Measurements from ENCODE around the gene TBC1D8. TPM values are rescaled to one million over a fixed set of nuclear protein-coding genes. Genes with fewer than 3 reads are reported as not detected.

The TBC1D8 gene
- total and polyA plus RNA-seq, 2 of the 8 experiments (the other 6 are each of a cell fraction or from before 2014, with no cell fraction given): 20.8 to 21.8 TPM

DNA sequence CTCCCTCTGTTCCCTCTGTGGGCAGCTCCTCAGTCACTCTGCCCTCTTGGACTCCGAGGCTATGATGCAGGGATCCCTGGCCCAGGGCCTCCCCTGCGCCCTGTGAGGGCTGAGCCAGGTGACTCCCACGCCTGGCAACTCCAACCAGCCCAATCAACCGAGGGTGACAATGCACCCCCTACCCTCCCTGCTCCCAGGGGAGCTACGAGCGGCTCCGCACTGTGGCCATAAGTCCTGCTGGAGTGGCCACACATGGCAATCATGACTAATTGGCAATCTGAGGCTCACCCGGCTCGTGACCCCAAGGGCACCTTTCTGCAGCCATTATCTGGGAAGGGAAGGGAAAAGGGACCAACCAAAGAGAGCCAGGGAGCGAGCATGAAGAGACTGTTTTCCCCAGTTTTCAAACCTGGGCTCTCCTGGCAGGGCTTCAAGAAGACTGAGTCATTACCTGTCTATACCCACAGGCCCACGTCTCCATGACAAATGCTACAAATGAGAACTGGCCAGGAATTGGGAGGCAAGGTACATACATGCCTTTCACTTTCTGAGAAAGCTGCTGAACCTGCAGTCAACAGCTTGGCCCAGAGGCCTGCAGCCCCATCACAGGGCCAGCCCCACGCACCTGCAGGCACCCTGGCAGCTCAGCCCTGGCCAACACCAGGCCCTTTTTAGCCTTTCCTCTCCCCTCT, 104.0 kb downstream of the TBC1D8 start:
- Histone ChIP-seq H2BK12ac (ENCODE audit: low read depth, low read length) (no peak overlapping the region), H3K9ac (replicated peaks in 1 of 4; ENCODE audit: extremely low read depth in 1 of 4, low read depth in 3 of 4, low read length in 3 of 4) (no peak overlapping the region), H2AFZ (ENCODE audit: low read length) (no peak overlapping the region), H3K23ac (ENCODE audit: insufficient read length) (no peak overlapping the region), H3K79me2 (ENCODE audit: control insufficient read depth in 1 of 2, insufficient read depth in 2 of 2, low read length in 2 of 2) (no peaks in the 10 kb centered on the region), H3K4me1 (replicated peaks in 1 of 4; ENCODE audit: control insufficient read depth in 3 of 4, insufficient read depth in 4 of 4, low read length in 3 of 4) (peaks cover 0 to 7% (median 1%) of the 10 kb centered on the region in 4 experiments; a peak in 4 of 7 replicates), H3K4me2 (ENCODE audit: insufficient read depth in 1 of 2, low read depth in 2 of 2, low read length in 2 of 2) (no peak overlapping the region), H3K4me3 (ENCODE audit: extremely low read depth in 1 of 4, insufficient read depth in 2 of 4, low read depth in 3 of 4, low read length in 4 of 4) (no peak overlapping the region), H4K20me1 (replicated peaks in 1 of 2; ENCODE audit: control insufficient read depth in 1 of 2, insufficient read depth in 2 of 2, low read length in 2 of 2) (no peaks in the 10 kb centered on the region), H2AK5ac (ENCODE audit: low read depth, low read length) (no peak overlapping the region), H3K9me3 (ENCODE audit: insufficient read depth in 2 of 2, low read depth in 1 of 2, low read length in 1 of 2) (no peaks in the 10 kb centered on the region), H3K79me1 (ENCODE audit: low read depth, low read length) (no peaks in the 10 kb centered on the region), H3K56ac (replicated peaks; ENCODE audit: insufficient read length, low read depth, low read length) (no peak overlapping the region), H3K36me3 (ENCODE audit: control insufficient read depth in 2 of 4, insufficient read depth in 4 of 4, low read length in 3 of 4) (peaks cover 0 to 8% (median 3%) of the 10 kb centered on the region in 4 experiments; a peak in 3 of 8 replicates), H2BK5ac (ENCODE audit: low read depth, low read length) (no peak overlapping the region; the same call in 1 of the 2 replicates), H3K4ac (replicated peaks; ENCODE audit: insufficient read length, low read depth, low read length) (no peak overlapping the region), H3K23me2 (ENCODE audit: low read depth, low read length) (no peaks in the 10 kb centered on the region), H4K5ac (ENCODE audit: insufficient read length, low read depth, low read length) (no peak overlapping the region), H2BK20ac (ENCODE audit: low read length) (no peak overlapping the region), H3K27ac (ENCODE audit: low read depth, low read length) (no peak overlapping the region), H4K91ac (replicated peaks; ENCODE audit: insufficient read length, low read length) (no peak overlapping the region), H3K14ac (ENCODE audit: insufficient read length) (no peak overlapping the region), H4K8ac (ENCODE audit: extremely low read depth, insufficient read depth, low read length) (peak overlapping the region; percentile 41; the same call in 1 of the 2 replicates), H3K27me3 (replicated peaks in 1 of 4; ENCODE audit: control insufficient read depth in 3 of 4, extremely low read depth in 1 of 4, insufficient read depth in 3 of 4, low read length in 3 of 4) (no peaks in the 10 kb centered on the region), H2BK15ac (ENCODE audit: low read length) (no peak overlapping the region), H3K18ac (ENCODE audit: extremely low read depth, low read length) (no peak overlapping the region), H2BK120ac (replicated peaks; ENCODE audit: low read depth, low read length) (no peak overlapping the region)
- POLR2A ChIA-PET (ENCODE audit: partially characterized antibody): interaction anchor here (0.9 to 2.2 kb wide), 2 partner anchors 39 to 45 kb away, joined by 3 to 11 read pairs; partner anchors contain the start of gene RPL31
- WGBS, 2 experiments (ENCODE audit: extremely low coverage in 1 of 2, insufficient coverage in 1 of 2, insufficient read length in 1 of 2, insufficient replicate concordance in 2 of 2, low coverage in 1 of 2, low lambda C conversion rate in 2 of 2, missing lambda C conversion rate in 1 of 2): 85% methylated on average over 12 of the region's 12 CpGs; no CpG with 5 or more reads in 1 of the 2 experiments
- CTCF ChIA-PET (ENCODE audit: partially characterized antibody): interaction anchor here (0.7 to 5.0 kb wide), 4 partner anchors 10 to 141 kb away, joined by 3 to 31 read pairs (median 4); no protein-coding TSS in a partner anchor
- DNase-seq (ENCODE audit: low read depth in 1 of 2, low spot score in 2 of 2) (no peak), FAIRE-seq (no peak)
- TF ChIP-seq NRF1 (IDR thresholded peaks at IDR 0.05; ENCODE audit: low read depth, low read length): no peak
- TF ChIP-seq JUN (IDR thresholded peaks at IDR 0.05; ENCODE audit: low read depth, low read length): no peak
- TF ChIP-seq RFX5 (IDR thresholded peaks at IDR 0.05; ENCODE audit: borderline replicate concordance, low read depth, low read length): no peak
- TF ChIP-seq BACH1 (IDR thresholded peaks at IDR 0.05; ENCODE audit: low read length): no peak
- no peak for TF ChIP-seq SP2 (IDR thresholded peaks at IDR 0.05; ENCODE audit: low read length)
- no peak for TF ChIP-seq SP1 (IDR thresholded peaks at IDR 0.05; ENCODE audit: low read depth, low read length)
- TF ChIP-seq BRCA1 (IDR thresholded peaks at IDR 0.05; ENCODE audit: low read depth, low read length): no peak
- TF ChIP-seq EZH2 (IDR thresholded peaks at IDR 0.05; ENCODE audit: low read depth, low read length, severe bottlenecking): no peak
- no peak for TF ChIP-seq CBX8 (IDR thresholded peaks at IDR 0.05; ENCODE audit: borderline replicate concordance, low read depth, low read length)
- TF ChIP-seq CTBP2 (IDR thresholded peaks at IDR 0.05; ENCODE audit: borderline replicate concordance, insufficient read depth, insufficient read length, low read length): no peak
- no peak for TF ChIP-seq EGR1 (IDR thresholded peaks at IDR 0.05; ENCODE audit: borderline replicate concordance, low read depth, low read length)
- no peak for TF ChIP-seq RBBP5 (IDR thresholded peaks at IDR 0.05; ENCODE audit: borderline replicate concordance, low read depth, low read length)
